KOPT-K1 (cell line): ENCODE results near the gene ZNF275.

Experiments used
- H3K27ac ChIP-seq: fragments of 200-600 bp; sonication (generic); 2 replicates; pipeline ENCODE4 v1.5.1; 2016; ENCODE audit warnings: antibody characterized with exemption, mild to moderate bottlenecking, low read depth, low read length; ENCODE audit not compliant: poor library complexity, severe bottlenecking
- H3K36me3 ChIP-seq: fragments of 200-600 bp; sonication (generic); 2 replicates; pipeline ENCODE4 v1.5.1; 2017; ENCODE audit warnings: antibody characterized with exemption, mild to moderate bottlenecking, low read length, moderate library complexity; ENCODE audit not compliant: insufficient read depth
- H3K9me3 ChIP-seq: fragments of 200-600 bp; sonication (generic); 2 replicates; pipeline ENCODE4 v1.5.1; 2017; ENCODE audit warnings: antibody characterized with exemption, low read length, mild to moderate bottlenecking; ENCODE audit not compliant: insufficient read depth, poor library complexity, severe bottlenecking

Gene ZNF275

DNA sequence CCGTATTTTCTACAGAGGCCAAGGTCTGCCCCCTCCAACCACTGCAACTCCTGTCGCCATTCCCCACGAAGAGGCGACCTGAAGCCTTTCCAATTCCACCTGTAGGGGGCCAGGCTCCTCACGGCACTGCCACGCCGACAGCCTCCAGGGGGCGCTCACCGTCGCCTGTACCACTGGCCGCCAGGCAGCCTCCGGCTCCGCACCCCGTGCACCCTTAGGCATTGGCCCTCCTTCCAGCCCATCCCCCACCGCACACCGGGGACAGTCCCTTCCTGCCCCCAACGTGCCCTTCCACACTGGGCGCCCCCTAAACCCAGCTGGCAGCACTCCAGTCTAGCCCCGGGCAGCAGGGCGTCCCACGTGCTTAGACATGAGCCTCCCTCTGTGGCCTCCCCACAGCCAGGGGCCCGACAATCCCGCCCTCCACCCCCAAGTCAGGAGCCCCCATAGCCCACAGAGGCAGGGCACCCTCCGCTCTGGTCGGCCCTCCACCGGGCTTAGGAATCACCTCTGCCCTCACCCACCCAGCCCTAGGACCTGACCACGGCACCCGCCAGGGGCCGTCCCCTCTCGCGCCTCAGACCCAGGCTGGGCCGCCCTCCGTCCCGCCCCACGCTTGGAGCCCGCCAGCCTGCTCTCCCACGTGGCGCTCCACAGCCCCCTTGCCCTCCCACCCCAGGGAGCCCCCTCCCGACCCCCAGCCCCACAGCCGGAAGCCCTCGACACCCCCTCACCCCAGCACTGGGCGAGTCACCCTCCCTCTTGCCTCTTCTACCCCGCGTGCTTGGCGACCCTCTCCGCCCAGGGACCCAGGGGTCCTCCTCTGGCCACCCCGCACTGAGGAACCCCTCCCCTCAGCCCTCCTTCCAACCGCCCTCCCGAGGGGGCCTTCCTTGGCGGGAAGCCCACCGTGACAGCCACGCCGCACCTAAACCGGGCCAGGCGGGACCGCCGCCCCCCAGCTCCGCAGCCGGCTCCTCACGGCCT, 66.5 kb downstream of the ZNF275 start:
- Histone ChIP-seq H3K27ac (no peak overlapping the region), H3K36me3 (no peaks in the 10 kb centered on the region), H3K9me3 (no peaks in the 10 kb centered on the region)

DNA sequence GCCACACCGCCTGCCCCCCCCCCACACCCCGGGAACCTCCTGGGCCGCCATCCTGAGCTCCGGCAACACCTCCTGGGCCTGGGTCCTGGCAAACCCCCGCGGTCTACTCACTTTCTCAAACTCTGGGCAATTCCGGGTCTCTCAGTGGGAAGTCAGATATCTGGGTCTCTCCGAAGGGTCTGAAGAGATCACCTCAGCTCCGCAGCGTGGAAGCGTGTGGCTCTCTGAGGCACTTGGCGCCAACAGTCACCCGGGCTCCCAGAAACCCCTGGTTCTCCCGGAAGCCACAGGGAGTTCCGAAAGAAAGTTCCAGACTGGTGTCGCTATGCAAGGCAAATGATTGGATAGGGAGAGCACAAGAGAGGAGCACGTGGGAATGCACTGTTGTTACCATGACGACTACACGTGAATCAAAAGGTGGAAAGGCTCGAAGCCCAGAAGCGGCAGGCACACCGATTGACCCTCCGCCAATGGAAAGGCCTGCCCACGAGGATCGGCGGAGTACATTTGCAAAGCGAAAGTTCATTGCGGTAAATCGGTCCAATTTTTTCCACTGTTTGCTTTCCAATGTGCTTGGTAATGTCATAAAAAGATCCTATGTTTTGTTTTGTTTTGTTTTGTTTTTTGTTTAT, 67.3 kb downstream of the ZNF275 start, which contains the start of gene PNMA6E:
PNMA6E (minus strand) TSS at position 218 of the 632 bp plus-strand sequence. CDS start 2,501 bp downstream, outside the sequence.
- Histone ChIP-seq H3K27ac (no peak within 1 kb of the TSS), H3K9me3 (no peaks in the 10 kb centered on the region), H3K36me3 (no peaks in the 10 kb centered on the region)
